ENCODE results near the gene POU5F2.

POU5F2 gene

GRCh38 chr5:93715327-93715726 is 26.1 kb downstream of the POU5F2 start:
- DNase-seq = no peak

- no peak for DNase-seq
Measured at GRCh38 chr5:93708442-93708841, 33.0 kb downstream of the POU5F2 start.

- no peak for DNase-seq
Measured at GRCh38 chr5:93705896-93706295, 35.5 kb downstream of the POU5F2 start.

GRCh38 chr5:93704996-93705395 is 36.4 kb downstream of the POU5F2 start:
- no peak for DNase-seq

GRCh38 chr5:93691997-93692396 is 49.4 kb downstream of the POU5F2 start:
- no peak for DNase-seq
